Loucy (cell line): ENCODE data around the gene ISG20L2.

ENCODE experiments used
- H2AFZ ChIP-seq: fragments of 200-600 bp; sonication (generic); 2 replicates; pipeline ENCODE4 v1.6.0; 2016; ENCODE audit warnings: antibody characterized with exemption, mild to moderate bottlenecking, low read length, moderate library complexity
- H3F3A ChIP-seq: fragments of 200-600 bp; 2 replicates; pipeline ENCODE4 v1.6.0; 2016; ENCODE audit warnings: antibody characterized with exemption, low read depth, mild to moderate bottlenecking
- H3K27me3 ChIP-seq: fragments of 200-600 bp; sonication (generic); 2 replicates; pipeline ENCODE4 v1.6.1; 2014; ENCODE audit warnings: low read length, mild to moderate bottlenecking; ENCODE audit not compliant: insufficient read depth, poor library complexity, severe bottlenecking
- H3K36me3 ChIP-seq: fragments of 200-600 bp; sonication (generic); 2 replicates; pipeline ENCODE4 v1.6.1; 2016; ENCODE audit warnings: low read length; ENCODE audit not compliant: insufficient read depth
- H3K4me1 ChIP-seq: fragments of 200-600 bp; sonication (generic); 2 replicates; pipeline ENCODE4 v1.5.1; 2014; ENCODE audit warnings: low read length, mild to moderate bottlenecking; ENCODE audit not compliant: insufficient read depth, poor library complexity, severe bottlenecking
- H3K4me2 ChIP-seq: fragments of 200-600 bp; sonication (generic); 2 replicates; pipeline ENCODE4 v1.6.0; 2014; ENCODE audit warnings: antibody characterized with exemption, low read length, low read depth, mild to moderate bottlenecking; ENCODE audit not compliant: poor library complexity, severe bottlenecking
- H3K4me3 ChIP-seq: fragments of 200-600 bp; sonication (generic); 2 replicates; pipeline ENCODE4 v1.5.1; 2014; ENCODE audit warnings: low read length, mild to moderate bottlenecking, mixed read lengths; ENCODE audit not compliant: poor library complexity, severe bottlenecking
- H3K79me2 ChIP-seq: fragments of 200-600 bp; sonication (generic); 2 replicates; pipeline ENCODE4 v1.6.1; 2014; ENCODE audit warnings: low read length; ENCODE audit not compliant: insufficient read depth
- H3K9ac ChIP-seq: fragments of 200-600 bp; sonication (generic); 2 replicates; pipeline ENCODE4 v1.6.0; 2014; ENCODE audit warnings: mild to moderate bottlenecking, low read depth, low read length, moderate library complexity; ENCODE audit not compliant: poor library complexity, severe bottlenecking
- H3K9me2 ChIP-seq: fragments of 200-600 bp; sonication (generic); replicated peaks from 2 replicates; pipeline ENCODE4 v1.6.1; 2016; ENCODE audit warnings: low read depth, low read length, mixed read lengths
- H3K9me3 ChIP-seq: fragments of 200-600 bp; sonication (generic); 2 replicates; pipeline ENCODE4 v1.6.1; 2014; ENCODE audit warnings: mild to moderate bottlenecking, antibody characterized with exemption, low read length, low read depth; ENCODE audit not compliant: insufficient read depth
- H4K20me1 ChIP-seq: fragments of 200-600 bp; sonication (generic); 2 replicates; pipeline ENCODE4 v1.6.0; 2014; ENCODE audit warnings: antibody characterized with exemption, low read length, mild to moderate bottlenecking; ENCODE audit not compliant: insufficient read depth, poor library complexity, severe bottlenecking
- CTCF ChIP-seq: fragments of 200-600 bp; sonication (generic); conservative IDR thresholded peaks from 2 replicates; pipeline ENCODE4 v1.5.1; 2014; ENCODE audit warnings: mild to moderate bottlenecking, antibody characterized with exemption, low read length
- EZH2phosphoT487 ChIP-seq: fragments of 200-600 bp; IDR thresholded peaks from 2 replicates; pipeline ENCODE4 v1.6.1; 2018; ENCODE audit warnings: antibody characterized with exemption, mild to moderate bottlenecking, moderate library complexity, borderline replicate concordance

The ISG20L2 gene

DNA sequence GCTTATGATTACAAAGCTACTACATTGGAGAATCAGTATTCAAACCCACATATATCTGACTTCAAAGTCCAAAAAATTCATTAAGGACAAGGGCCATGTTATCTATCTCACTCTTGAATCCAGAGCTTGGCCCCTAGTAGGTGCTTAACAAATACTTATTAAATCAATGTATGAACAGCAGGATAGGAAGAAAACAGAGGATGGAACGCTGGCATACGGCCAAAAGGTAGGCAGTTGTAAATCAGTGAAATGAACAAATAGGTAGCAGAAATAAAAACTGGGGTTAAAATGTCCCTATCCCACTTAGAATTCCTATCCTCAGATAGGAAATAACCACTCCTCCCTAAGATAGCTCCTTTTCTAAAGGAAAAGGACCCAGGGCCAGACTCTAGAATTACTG is 10.3 kb upstream of the ISG20L2 start:
- peaks cover 21% of the 10 kb centered on the region; the same call in 1 of the 2 replicates for H3K36me3 ChIP-seq
- H3K79me2 ChIP-seq: peaks cover 30% of the 10 kb centered on the region
- TF ChIP-seq EZH2phosphoT487: no peak
- TF ChIP-seq CTCF: no peak
- H3F3A ChIP-seq: peaks cover 19% of the 10 kb centered on the region; the same call in 1 of the 2 replicates
- H4K20me1 ChIP-seq: peaks cover 3% of the 10 kb centered on the region
- no peak overlapping the region for H3K9ac ChIP-seq
- no peaks in the 10 kb centered on the region for H3K9me2 ChIP-seq
- H3K9me3 ChIP-seq: no peaks in the 10 kb centered on the region
- H3K4me1 ChIP-seq: peaks cover 18% of the 10 kb centered on the region
- no peaks in the 10 kb centered on the region for H3K27me3 ChIP-seq
- no peak overlapping the region for H3K4me3 ChIP-seq
- H2AFZ ChIP-seq: no peak overlapping the region
- H3K4me2 ChIP-seq: no peak overlapping the region

DNA sequence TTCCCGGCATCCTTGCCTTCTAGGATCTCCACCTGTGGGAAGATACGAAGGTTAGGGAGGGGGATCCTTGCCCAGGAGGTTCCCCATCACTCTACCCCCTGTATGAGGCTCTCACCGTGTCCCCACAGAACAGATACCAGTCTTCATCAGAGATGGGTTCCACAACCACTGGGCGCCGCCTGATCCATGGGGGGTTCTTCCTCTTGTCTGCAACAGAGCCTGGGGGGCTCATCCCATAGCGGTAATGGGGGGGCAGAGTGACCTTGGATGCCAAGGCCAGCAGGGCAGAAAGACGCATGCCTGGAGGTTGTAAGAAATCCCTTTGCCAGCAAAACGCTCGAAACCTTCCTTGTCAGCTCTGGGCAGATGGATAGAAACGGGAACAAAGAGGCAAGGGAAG is 9.8 kb upstream of the ISG20L2 start:
- H3K4me2 ChIP-seq: no peak overlapping the region
- H3K79me2 ChIP-seq: peaks cover 25% of the 10 kb centered on the region
- no peaks in the 10 kb centered on the region for H3K9me2 ChIP-seq
- H4K20me1 ChIP-seq: no peaks in the 10 kb centered on the region
- H2AFZ ChIP-seq: no peak overlapping the region
- no peak overlapping the region for H3K4me3 ChIP-seq
- peaks cover 16% of the 10 kb centered on the region; the same call in 1 of the 2 replicates for H3K36me3 ChIP-seq
- peaks cover 18% of the 10 kb centered on the region for H3K4me1 ChIP-seq
- H3K9ac ChIP-seq: no peak overlapping the region
- TF ChIP-seq EZH2phosphoT487 (no peak), CTCF (no peak)
- H3F3A ChIP-seq: peaks cover 19% of the 10 kb centered on the region; the same call in 1 of the 2 replicates
- no peaks in the 10 kb centered on the region for H3K27me3 ChIP-seq
- H3K9me3 ChIP-seq: no peaks in the 10 kb centered on the region

GRCh38 chr1:156733989-156734584 is 5.5 kb upstream of the ISG20L2 start:
- Histone ChIP-seq H3K79me2 (peaks cover 10% of the 10 kb centered on the region), H3F3A (no peaks in the 10 kb centered on the region), H3K4me2 (no peak overlapping the region), H3K36me3 (no peaks in the 10 kb centered on the region; the same call in 1 of the 2 replicates), H3K4me1 (peaks cover 8% of the 10 kb centered on the region), H3K4me3 (no peak overlapping the region), H3K9me3 (no peaks in the 10 kb centered on the region), H3K27me3 (no peaks in the 10 kb centered on the region), H3K9ac (no peak overlapping the region), H4K20me1 (no peaks in the 10 kb centered on the region), H2AFZ (no peak overlapping the region), H3K9me2 (no peaks in the 10 kb centered on the region)
- TF ChIP-seq EZH2phosphoT487: no peak
- no peak for TF ChIP-seq CTCF
